Measurements from ENCODE around the gene FBXW5. TPM values are rescaled to one million over a fixed set of nuclear protein-coding genes. Genes with fewer than 3 reads are reported as not detected.

FBXW5 gene
- total RNA-seq, 1 experiment from 2014 or later, result 70.5 TPM

GRCh38 chr9:136962701-136963248 is 18.2 kb upstream of the FBXW5 start (continued):
- TF ChIP-seq AFF4 (CRISPR knock-in tag; IDR thresholded peaks at IDR 0.05; ENCODE audit: borderline replicate concordance) (no peak), ATF3 (CRISPR knock-in tag; conservative IDR thresholded peaks at IDR 0.05) (no peak)

- Mint-ChIP-seq H3K4me1 (peaks cover 10% of the 10 kb centered on the region), H3K9me3 (no peaks in the 10 kb centered on the region), H3K4me3 (no peak overlapping the region), H3K27me3 (ENCODE audit: low read depth) (no peaks in the 10 kb centered on the region), H3K27ac (no peak overlapping the region), H3K36me3 (no peaks in the 10 kb centered on the region)
- DNase-seq (ENCODE audit: low spot score), result no peak
- no peak for ATAC-seq
- CTCF ChIA-PET, result interaction anchor here (0.7 to 1.5 kb wide), 6 partner anchors 14 to 193 kb away, joined by 3 to 5 read pairs (median 4); partner anchors contain the start of gene FBXW5
- TF ChIP-seq ZNF423 (CRISPR knock-in tag; IDR thresholded peaks at IDR 0.05), result no peak
- no peak for TF ChIP-seq ZNF138 (CRISPR knock-in tag; conservative IDR thresholded peaks at IDR 0.05)
- no peak for TF ChIP-seq PRRX2 (CRISPR knock-in tag; IDR thresholded peaks at IDR 0.05)
- no peak for TF ChIP-seq IRF1 (CRISPR knock-in tag; IDR thresholded peaks at IDR 0.05)
- TF ChIP-seq USF1 (CRISPR knock-in tag; IDR thresholded peaks at IDR 0.05), result no peak
- no peak for TF ChIP-seq MXD4 (CRISPR knock-in tag; IDR thresholded peaks at IDR 0.05; ENCODE audit: borderline replicate concordance)
- TF ChIP-seq ZNF219 (CRISPR knock-in tag; IDR thresholded peaks at IDR 0.05; ENCODE audit: borderline replicate concordance), result no peak
- TF ChIP-seq FOXK1 (CRISPR knock-in tag; IDR thresholded peaks at IDR 0.05), result no peak
- TF ChIP-seq CREB1 (CRISPR knock-in tag; IDR thresholded peaks at IDR 0.05), result no peak
- TF ChIP-seq NR3C1 (CRISPR knock-in tag; conservative IDR thresholded peaks at IDR 0.05; ENCODE audit: low read depth), result no peak
- no peak for TF ChIP-seq IRF2 (CRISPR knock-in tag; IDR thresholded peaks at IDR 0.05; ENCODE audit: borderline replicate concordance, low read depth)
- POLR2A ChIA-PET, result no interaction called here
Measured at GRCh38 chr9:136962163-136962562, 17.6 kb upstream of the FBXW5 start.

- H3K9me3 Mint-ChIP-seq, result peaks cover 4% of the 10 kb centered on the region
- DNase-seq (ENCODE audit: low spot score) (no peak), ATAC-seq (0 out of 2 replicates have a peak, but pooled peaks have one; percentile 15)
- POLR2A ChIA-PET, result interaction anchor here (0.6 kb wide), 1 partner anchor 456 kb away, joined by 3 read pairs; no protein-coding TSS in a partner anchor
- H3K4me1 Mint-ChIP-seq, result peaks cover 10% of the 10 kb centered on the region
- H3K27ac Mint-ChIP-seq, result no peak overlapping the region
- no peak overlapping the region for H3K4me3 Mint-ChIP-seq
- no peaks in the 10 kb centered on the region for H3K27me3 Mint-ChIP-seq (ENCODE audit: low read depth)
- H3K36me3 Mint-ChIP-seq, result no peaks in the 10 kb centered on the region
- CTCF ChIA-PET, result interaction anchor here (0.6 to 1.5 kb wide), 7 partner anchors 14 to 192 kb away, joined by 3 to 5 read pairs (median 4); partner anchors contain the start of gene FBXW5
- TF ChIP-seq ZNF121 (CRISPR knock-in tag; IDR thresholded peaks at IDR 0.05) (no peak), ESRRA (CRISPR knock-in tag; IDR thresholded peaks at IDR 0.05; ENCODE audit: borderline replicate concordance) (no peak), ZNF138 (CRISPR knock-in tag; conservative IDR thresholded peaks at IDR 0.05) (no peak), ZNF671 (CRISPR knock-in tag; IDR thresholded peaks at IDR 0.05) (no peak), ATF3 (CRISPR knock-in tag; conservative IDR thresholded peaks at IDR 0.05) (no peak), TP53 (CRISPR knock-in tag; IDR thresholded peaks at IDR 0.05) (no peak), STAT6 (CRISPR knock-in tag; conservative IDR thresholded peaks at IDR 0.05; ENCODE audit: low read depth) (no peak), GRHL2 (CRISPR knock-in tag; IDR thresholded peaks at IDR 0.05; ENCODE audit: insufficient replicate concordance, severe bottlenecking) (no peak), ZSCAN18 (CRISPR knock-in tag; IDR thresholded peaks at IDR 0.05) (no peak), MYBL2 (CRISPR knock-in tag; IDR thresholded peaks at IDR 0.05) (no peak), TEAD4 (CRISPR knock-in tag; IDR thresholded peaks at IDR 0.05) (no peak)
Measured at GRCh38 chr9:136961279-136962065, 16.9 kb upstream of the FBXW5 start.

Data from WTC11 (cell line).